Mammary epithelial cell (primary cell): ENCODE data around the gene INO80D.

Experiments
- CTCF ChIP-seq, 2 donors: IDR thresholded peaks in 1 of 2; conservative IDR thresholded peaks in 1 of 2; 2 replicates each; pipeline ENCODE4 v1.5.1; 2011 to 2012; ENCODE audit warnings: inconsistent platforms in 2 of 2, low read length in 2 of 2, mild to moderate bottlenecking in 2 of 2, control low read depth in 1 of 2, low read depth in 1 of 2; ENCODE audit not compliant: insufficient read depth in 1 of 2; ENCODE audit errors: extremely low read depth in 1 of 2
- EZH2 ChIP-seq: IDR thresholded peaks from 2 replicates; pipeline ENCODE4 v1.6.1; 2012; ENCODE audit warnings: low read length, inconsistent platforms, borderline replicate concordance

GRCh38 chr2:206112108-206112507 is 26.1 kb upstream of the INO80D start:
- TF ChIP-seq EZH2: no peak
- no peak for TF ChIP-seq CTCF (conservative IDR thresholded peaks at IDR 0.05 in 1 of 2, IDR thresholded peaks at IDR 0.05 in 1 of 2; ENCODE audit: extremely low read depth in 1 of 2, insufficient read depth in 1 of 2, low read depth in 1 of 2, low read length in 2 of 2)
